Glutamatergic neuron (in vitro differentiated cells): ENCODE results near the gene ARHGEF39. TPM values are rescaled to one million over a fixed set of nuclear protein-coding genes. Genes with fewer than 3 reads are reported as not detected.

Source experiments
- DNase-seq: peaks from one replicate; pipeline ENCODE4 v3.0.0; 2022
- H3K27ac Mint-ChIP-seq: one replicate; pipeline ENCODE4 v1.8.0; 2020; ENCODE audit warnings: mild to moderate bottlenecking, mixed read lengths, inconsistent platforms; ENCODE audit not compliant: unreplicated experiment
- H3K27me3 Mint-ChIP-seq: one replicate; pipeline ENCODE4 v1.8.0; 2020; ENCODE audit warnings: mild to moderate bottlenecking, moderate library complexity, mixed read lengths, inconsistent platforms; ENCODE audit not compliant: unreplicated experiment
- H3K36me3 Mint-ChIP-seq: one replicate; pipeline ENCODE4 v1.8.0; 2020; ENCODE audit warnings: mild to moderate bottlenecking, mixed read lengths, inconsistent platforms; ENCODE audit not compliant: unreplicated experiment
- H3K4me1 Mint-ChIP-seq: one replicate; pipeline ENCODE4 v1.8.0; 2020; ENCODE audit warnings: mild to moderate bottlenecking, low read depth, mixed read lengths, inconsistent platforms; ENCODE audit not compliant: unreplicated experiment
- H3K4me3 Mint-ChIP-seq: one replicate; pipeline ENCODE4 v1.8.0; 2020; ENCODE audit warnings: mild to moderate bottlenecking, mixed read lengths, inconsistent platforms; ENCODE audit not compliant: unreplicated experiment
- H3K9me3 Mint-ChIP-seq: one replicate; pipeline ENCODE4 v1.8.0; 2020; ENCODE audit warnings: mild to moderate bottlenecking, moderate library complexity, mixed read lengths, inconsistent platforms; ENCODE audit not compliant: unreplicated experiment
- CTCF ChIP-seq: fragments of 200-600 bp; sonication (generic); IDR thresholded peaks from one replicate; pipeline ENCODE4 v1.5.0; 2021; ENCODE audit not compliant: partially characterized antibody, unreplicated experiment
- total RNA-seq: library from RNA; stranded (reverse); fragmentation: NEBNext Ultra II Directional; extraction: Animal tissue kit (Norgen Biotek cat#: 25700); gene quantifications from one replicate; pipeline ENCODE4 v1.2.1, GENCODE V29; 2021; ENCODE audit not compliant: unreplicated experiment

Gene ARHGEF39
- total RNA-seq, 1 donor from 2014 or later, result 2.6 TPM

- TF ChIP-seq CTCF, result no peak
- Mint-ChIP-seq H3K36me3 (no peaks in the 10 kb centered on the region), H3K4me3 (no peak overlapping the region), H3K4me1 (peaks cover 14% of the 10 kb centered on the region), H3K27me3 (peaks cover 23% of the 10 kb centered on the region), H3K27ac (no peak overlapping the region), H3K9me3 (peaks cover 18% of the 10 kb centered on the region)
- DNase-seq, result no peak
These were observed 11.4 kb downstream of the ARHGEF39 start for GRCh38 chr9:35653611-35654010.

- no peak for TF ChIP-seq CTCF
- Mint-ChIP-seq H3K27me3 (peaks cover 26% of the 10 kb centered on the region), H3K36me3 (no peaks in the 10 kb centered on the region), H3K27ac (no peak overlapping the region), H3K9me3 (peaks cover 19% of the 10 kb centered on the region), H3K4me3 (no peak overlapping the region), H3K4me1 (peaks cover 20% of the 10 kb centered on the region)
- no peak for DNase-seq
These were observed 12.2 kb downstream of the ARHGEF39 start for GRCh38 chr9:35652829-35653209.

- TF ChIP-seq CTCF, result no peak
- peaks cover 25% of the 10 kb centered on the region for H3K27me3 Mint-ChIP-seq
- H3K27ac Mint-ChIP-seq, result no peak overlapping the region
- H3K4me3 Mint-ChIP-seq, result no peak overlapping the region
- peaks cover 5% of the 10 kb centered on the region for H3K36me3 Mint-ChIP-seq
- DNase-seq, result no peak
- H3K9me3 Mint-ChIP-seq, result peaks cover 19% of the 10 kb centered on the region
- peaks cover 25% of the 10 kb centered on the region for H3K4me1 Mint-ChIP-seq
These were observed 12.8 kb downstream of the ARHGEF39 start for GRCh38 chr9:35651956-35652828.

GRCh38 chr9:35650341-35651158 lies 14.4 kb downstream of the ARHGEF39 start, which contains the start of gene SIT1:
Gene SIT1, minus strand, starts transcription at chr9:35650931. Its CDS starts 78 bp downstream, at chr9:35650853.
- Mint-ChIP-seq H3K27ac (peak within 1 kb of the TSS; percentile 33), H3K27me3 (peaks cover 26% of the 10 kb centered on the region), H3K9me3 (peaks cover 17% of the 10 kb centered on the region), H3K4me3 (peak within 1 kb of the TSS; percentile 67), H3K4me1 (peaks cover 27% of the 10 kb centered on the region), H3K36me3 (peaks cover 5% of the 10 kb centered on the region)
- DNase-seq, result no peak
- no peak for TF ChIP-seq CTCF
